GM21367 (cell line): ENCODE results near the gene STXBP5L.
"Not testable (repeated sequence)": the region's sequence is repeated elsewhere in the genome, so short reads cannot be mapped to it uniquely, and the experiment has no call there.

Experiments used
- ATAC-seq: cut with Tn5 transposase; IDR thresholded peaks from one replicate; pipeline ENCODE4 v1.9.1; 2021; ENCODE audit not compliant: unreplicated experiment

The STXBP5L gene

DNA sequence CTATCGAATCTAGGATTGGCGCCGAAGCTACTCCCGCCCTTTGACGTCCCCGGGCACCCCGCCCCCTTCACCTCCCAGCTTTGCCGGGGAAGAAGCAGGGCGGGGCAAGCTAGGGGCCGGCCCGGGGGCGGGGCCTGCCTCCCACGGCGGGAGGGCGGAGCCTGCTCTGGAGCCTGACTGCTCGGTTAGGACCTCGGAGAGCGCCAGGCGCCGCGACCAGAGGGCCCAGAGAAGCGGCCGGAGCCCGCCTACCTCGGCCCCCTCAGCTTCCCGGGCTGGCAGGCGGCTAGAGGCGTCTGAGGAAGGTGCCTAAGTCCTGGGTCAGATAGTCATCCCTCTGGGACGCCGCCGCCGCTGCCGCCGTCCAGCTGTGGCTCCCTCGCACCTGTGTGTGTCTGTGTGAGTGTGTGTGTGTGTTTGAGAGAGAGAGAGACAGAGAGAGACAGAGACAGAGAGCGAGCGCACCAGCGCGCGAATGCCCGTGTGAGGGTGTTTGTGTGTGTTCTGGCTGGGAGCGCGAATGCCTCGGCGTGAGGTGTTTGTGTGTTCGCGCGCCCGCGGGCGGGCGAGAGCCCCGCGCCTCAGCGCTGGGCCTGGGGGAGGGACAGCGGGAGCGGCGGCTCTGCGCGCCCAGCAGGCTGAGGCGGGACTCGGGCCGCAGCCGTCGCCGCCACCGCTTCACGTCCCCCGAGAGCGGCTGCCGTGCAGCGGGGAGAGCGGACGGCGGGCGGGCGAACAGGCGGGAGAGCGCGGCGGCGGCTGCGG, at the start of gene STXBP5L:
STXBP5L (plus strand) TSS at position 176 of the 765 bp plus-strand sequence. CDS start 1,374 bp downstream, outside the sequence.
- peak; percentile 98 for ATAC-seq

GRCh38 chr3:120858521-120858920, 49.5 kb upstream of the STXBP5L start:
- ATAC-seq = no peak

DNA sequence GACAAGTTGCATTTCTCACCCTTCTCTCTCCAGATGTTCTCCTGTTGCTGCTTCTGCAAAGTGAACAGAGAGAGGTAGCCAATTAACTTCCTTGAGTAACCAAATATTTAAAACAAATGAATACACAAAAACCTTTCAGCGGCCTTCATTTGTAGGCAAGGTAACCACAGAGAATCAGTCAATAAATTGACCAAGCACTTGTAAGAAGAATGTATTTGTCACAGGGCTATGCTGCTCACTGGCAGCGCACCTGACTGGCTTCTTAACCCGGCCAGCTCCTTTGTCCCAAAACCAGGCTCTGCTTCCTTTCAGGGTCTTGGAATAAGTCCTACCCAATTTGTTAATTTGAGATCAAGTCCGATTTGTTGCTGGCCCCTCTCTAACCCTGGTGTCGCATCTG, 43.5 kb upstream of the STXBP5L start:
- ATAC-seq = no peak

GRCh38 chr3:120875507-120875906, 32.5 kb upstream of the STXBP5L start:
- ATAC-seq = no peak

- no peak for ATAC-seq
Observed at GRCh38 chr3:120875989-120876388, 32.0 kb upstream of the STXBP5L start.

DNA sequence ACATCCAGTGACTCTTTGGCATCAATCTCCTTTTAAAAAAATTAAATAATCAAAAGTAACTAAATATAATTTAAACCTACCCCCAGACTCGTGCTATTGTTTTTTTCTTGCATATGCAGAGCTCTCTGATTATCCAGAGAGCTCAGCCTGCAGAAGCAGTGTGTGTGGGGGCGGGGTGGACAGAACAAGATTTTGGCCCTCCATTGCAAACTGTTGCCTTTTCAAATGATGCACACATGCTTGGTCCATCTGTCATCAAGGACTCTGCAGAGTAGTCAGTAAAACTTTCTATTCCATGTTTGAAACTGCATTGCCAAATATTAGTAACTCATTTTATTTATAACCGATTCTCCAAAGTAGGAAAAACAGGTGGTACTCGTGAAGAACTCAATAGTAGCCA, 28.6 kb upstream of the STXBP5L start:
- no peak for ATAC-seq

DNA sequence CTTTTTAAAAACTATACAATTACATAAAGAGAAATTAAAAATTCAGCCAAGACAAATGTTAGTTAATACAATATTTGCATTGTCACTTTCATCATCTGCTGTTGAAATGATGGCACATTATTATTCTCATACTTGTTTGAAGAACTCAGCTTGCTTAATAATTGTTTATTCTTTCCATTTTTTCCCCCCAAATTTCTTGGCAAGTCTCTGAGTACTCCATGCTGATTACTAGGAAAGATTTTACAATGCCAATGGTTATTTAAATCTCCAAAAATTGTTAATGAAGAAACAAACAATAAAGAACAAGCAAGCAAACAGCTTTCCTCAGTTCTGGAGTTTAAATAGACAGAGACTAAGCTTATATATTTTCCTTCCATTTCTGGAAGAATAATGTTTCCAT, 15.1 kb upstream of the STXBP5L start:
- ATAC-seq = no peak

- no peak for ATAC-seq
Observed at GRCh38 chr3:120894316-120895057, 13.5 kb upstream of the STXBP5L start.

DNA sequence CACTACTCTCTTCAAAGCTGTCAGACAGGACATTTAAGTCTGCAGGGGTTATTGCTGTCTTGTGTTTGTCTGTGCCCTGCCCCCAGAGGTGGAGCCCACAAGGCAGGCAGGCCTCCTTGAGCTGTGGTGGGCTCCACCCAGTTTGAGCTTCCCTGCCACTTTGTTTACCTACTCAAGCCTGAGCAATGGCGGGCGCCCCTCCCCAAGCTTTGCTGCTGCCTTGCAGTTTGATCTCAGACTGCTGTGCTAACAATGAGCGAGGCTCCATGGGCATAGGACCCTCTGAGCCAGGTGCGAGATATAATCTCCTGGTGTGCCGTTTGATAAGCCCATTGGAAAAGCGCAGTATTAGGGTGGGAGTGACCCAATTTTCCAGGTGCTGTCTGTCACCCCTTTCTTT, 6.3 kb upstream of the STXBP5L start:
- not testable (repeated sequence) for ATAC-seq

DNA sequence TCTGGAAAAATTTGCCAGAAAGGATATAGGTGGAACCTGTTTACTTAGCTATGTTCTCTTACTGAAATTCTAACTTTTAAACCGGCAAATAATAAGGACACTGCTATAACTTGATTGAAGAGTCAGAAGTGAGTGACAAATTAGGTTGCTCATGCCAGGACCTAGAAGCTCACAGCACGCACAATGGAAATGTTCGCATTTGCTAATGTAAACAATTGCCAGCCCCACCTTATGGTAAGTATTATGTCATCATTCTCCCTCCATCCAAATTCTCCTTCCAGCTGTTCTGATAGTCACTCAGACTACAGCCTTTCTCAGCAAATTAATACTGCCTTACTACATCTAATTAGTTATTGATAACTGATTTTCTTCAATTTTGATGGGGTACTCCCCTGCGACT, 4.8 kb upstream of the STXBP5L start:
- no peak for ATAC-seq

DNA sequence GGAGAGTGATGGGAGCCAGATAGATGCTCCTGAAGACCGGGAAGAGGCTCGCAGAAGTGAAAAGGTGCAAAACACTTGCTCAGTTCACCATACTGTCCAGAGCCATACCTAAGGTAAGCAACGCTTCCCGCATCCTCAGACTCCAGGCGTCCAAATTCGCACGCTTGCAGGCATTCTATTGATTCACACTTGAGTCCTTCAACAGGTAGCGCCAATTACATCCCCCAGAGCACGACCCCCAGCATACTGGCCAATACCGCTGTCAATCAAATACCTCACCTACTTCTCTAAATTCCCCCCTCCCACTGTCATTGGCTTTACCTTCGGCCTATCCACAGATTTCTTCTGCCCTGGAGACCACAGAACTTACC, 361 bp upstream of the STXBP5L start:
- no peak for ATAC-seq

DNA sequence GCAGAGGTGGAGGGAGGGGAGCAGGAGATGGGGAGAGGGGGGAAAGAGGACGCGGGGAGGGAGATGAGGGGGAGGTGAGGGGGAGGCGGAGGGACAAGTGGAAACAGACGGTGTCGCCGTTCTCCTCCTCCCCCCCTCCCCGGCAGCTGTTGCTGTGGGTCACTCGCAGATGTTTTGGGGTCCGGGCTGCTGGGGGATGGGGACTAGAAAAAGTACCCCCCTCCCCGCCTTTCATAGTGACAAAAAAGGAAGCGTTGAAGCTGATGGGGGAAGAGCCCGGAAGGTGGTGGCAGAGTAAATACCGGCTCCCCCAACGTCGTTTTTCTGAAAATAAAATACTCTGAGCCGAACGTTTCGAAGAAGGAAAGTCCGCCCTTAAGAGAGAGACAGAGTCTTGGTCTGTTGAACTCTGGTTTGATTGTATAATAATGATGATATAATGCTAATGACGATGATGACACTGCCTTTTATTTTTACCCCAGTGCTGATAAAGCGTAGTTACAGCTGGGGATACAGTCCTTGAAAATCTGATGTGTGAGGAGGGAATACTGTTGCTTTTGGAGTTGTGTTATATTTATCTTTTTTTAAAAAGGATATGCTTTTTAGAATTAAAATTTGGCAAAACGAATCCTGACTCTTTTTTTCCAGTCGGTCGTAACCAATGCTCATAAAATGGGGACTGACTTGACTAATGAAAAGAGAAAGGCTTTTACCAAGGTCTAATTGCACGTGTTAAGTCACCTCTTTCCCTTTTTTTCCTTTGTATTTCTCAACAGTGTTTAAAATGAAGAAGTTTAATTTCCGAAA, 993 bp downstream of the STXBP5L start:
- no peak for ATAC-seq

DNA sequence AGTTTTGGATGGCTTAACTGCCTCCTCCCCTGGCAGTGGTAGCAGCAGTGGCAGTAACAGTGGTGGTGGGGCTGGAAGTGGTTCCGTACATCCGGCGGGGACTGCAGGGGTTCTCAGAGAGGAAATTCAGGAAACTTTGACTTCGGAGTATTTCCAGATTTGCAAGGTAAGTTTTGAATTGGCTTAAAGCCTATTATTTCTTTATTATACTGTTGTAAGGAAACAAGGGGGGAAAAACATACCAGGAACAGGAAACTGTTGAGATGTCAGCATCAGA, 1.5 kb downstream of the STXBP5L start:
- no peak for ATAC-seq

DNA sequence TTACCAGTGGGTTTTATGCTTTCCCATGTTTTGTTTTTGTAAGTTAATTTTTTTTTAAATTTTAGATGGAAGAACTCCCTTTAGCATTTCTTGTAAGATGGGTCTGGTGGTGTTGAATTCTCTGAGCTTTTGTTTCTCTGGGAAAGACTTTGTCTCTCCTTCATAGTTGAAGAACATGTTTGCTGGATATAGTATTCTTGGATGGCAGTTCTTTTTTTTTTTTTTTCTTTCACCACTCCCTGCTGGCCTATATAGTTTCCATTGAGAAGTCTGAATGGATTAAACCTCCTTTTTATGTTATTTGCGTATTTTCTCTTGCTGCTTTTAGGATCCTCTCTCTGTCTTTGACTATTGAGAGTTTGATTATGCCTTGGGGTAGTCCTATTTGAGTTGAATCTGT, 18.1 kb downstream of the STXBP5L start:
- no peak for ATAC-seq

DNA sequence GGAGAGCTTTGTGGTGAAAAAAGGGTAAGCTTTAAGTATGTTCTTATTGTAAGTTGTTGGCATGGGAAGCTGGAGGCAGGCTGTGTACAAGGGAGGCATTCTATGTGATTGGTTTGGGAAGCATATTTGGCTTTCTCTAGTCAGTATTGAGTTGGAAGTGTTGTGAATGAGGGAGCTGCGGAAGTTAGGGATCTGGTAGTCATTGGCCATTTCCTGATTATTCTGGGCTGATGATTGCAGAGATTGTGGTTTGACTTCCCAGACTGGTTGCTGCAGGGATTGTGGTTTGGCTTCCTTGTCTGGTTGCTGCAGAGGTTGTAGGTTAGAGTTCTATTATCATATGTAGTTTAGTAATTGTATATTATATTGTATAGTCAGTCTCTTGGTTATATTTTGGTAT, 21.0 kb downstream of the STXBP5L start:
- no peak for ATAC-seq

- ATAC-seq = no peak
Observed at GRCh38 chr3:120931593-120931992, 23.6 kb downstream of the STXBP5L start.

GRCh38 chr3:120956143-120956542, 48.1 kb downstream of the STXBP5L start:
- ATAC-seq = no peak

DNA sequence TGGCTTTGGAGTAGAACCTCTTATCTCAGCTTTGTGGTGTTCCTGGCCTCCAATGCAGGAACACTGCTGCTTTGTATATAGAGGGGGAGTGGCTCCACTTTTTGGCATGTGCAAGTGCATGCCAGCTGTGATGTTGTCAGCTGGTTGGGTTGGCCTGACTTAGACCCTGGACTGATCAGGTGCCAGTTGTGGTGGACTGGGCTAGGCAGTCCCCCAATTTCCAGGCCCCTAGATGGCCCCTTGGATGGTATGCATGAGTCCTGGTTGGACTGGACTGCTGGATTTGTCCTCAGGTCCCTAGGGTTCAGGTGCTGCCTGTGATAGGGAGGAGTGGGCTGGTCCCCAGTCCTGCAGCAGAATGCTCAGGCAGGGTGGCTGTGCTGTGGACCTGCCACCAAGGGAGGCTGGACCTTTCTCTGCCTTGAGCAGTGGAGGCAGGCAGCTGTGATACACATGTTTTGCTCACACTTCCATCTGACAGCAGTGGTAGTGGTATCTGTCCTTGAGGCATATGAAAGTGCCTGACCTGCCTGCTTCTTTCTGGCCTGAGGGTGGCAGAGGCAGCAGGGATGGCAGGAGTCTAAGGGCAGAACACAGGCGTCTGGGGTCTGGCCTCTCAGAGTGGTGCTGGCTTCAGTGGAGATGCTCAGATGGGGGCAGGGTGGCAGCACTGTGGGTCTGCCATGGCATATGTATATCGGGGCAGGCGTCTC, 74.8 kb downstream of the STXBP5L start:
- ATAC-seq = no peak

DNA sequence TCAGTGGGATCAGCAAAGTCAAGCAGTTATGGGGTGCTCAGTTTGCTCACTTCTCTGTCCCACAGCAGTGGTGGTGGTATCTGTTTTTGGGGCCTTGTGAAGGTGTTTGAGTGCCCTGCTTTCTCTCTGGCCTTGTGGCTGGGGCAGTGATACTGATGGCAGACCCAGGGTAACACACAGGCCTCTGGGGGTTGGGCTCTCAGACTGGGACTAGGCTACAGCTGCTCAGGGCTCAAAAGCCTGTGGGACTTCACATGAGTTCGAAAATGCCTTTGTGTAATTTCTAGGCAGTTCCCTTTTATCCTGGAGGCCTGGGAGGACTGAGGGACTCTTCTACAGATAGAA, 75.3 kb downstream of the STXBP5L start:
- no peak for ATAC-seq

DNA sequence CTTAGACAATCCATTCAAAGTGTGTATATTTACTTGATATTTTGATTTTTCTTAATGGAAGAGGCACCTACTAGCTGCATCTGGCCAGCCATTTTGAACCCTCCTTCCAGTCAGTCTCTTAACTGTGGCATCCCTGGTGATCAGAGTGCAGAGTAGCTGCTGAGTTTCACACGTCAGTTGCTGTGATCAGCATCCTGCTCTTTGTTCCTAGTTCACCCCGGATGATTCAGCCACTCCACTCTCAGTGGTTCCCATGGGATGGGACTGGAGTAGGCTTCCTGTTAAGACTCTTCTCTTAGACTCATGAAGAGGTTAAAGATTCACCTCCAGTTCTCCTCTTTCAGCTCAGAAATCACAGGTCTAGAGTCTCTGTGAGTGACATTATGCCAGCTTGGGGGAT, 75.8 kb downstream of the STXBP5L start:
- ATAC-seq = no peak

DNA sequence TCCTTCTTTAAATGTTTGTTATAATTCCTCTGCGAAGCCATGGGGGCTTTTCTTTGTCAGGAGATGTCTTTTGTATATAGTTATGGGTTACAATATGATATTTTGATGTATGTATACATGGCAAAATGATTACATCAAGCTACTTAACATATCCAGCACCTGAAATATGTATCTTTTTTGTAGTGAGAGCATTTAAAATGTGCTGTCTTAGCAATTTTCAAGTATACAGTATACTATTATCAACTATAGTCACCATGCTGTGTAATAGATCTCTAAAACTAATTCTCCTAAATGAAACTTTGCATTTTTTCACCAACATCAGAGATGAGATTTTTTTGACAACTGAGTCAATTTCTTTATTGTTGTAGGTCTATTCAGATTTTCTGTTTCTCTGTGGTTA, 77.2 kb downstream of the STXBP5L start:
- ATAC-seq = no peak
